ENCODE results near the gene CEP57L1.

The CEP57L1 gene

GRCh38 chr6:109204511-109204910 is 109.2 kb downstream of the CEP57L1 start:
- TF ChIP-seq CTCF (IDR thresholded peaks at IDR 0.05), result no peak
- Histone ChIP-seq H3K27ac (no peak overlapping the region), H3K4me3 (no peak overlapping the region)
- DNase-seq (ENCODE audit: low spot score), result no peak

GRCh38 chr6:109212683-109213082 is 117.4 kb downstream of the CEP57L1 start:
- Histone ChIP-seq H3K4me3 (no peak overlapping the region), H3K27ac (no peak overlapping the region)
- no peak for DNase-seq (ENCODE audit: low spot score)
- no peak for TF ChIP-seq CTCF (IDR thresholded peaks at IDR 0.05)
